GM12878 (cell line): Measurements from ENCODE around the gene NPR3.

ENCODE experiments used
- CTCF ChIP-seq, 3 experiments: IDR thresholded peaks in 2 of 3; conservative IDR thresholded peaks in 1 of 3; 2 replicates each; pipeline ENCODE4 v1.5.1; 2011; ENCODE audit warnings: low read depth in 3 of 3, low read length in 3 of 3, mild to moderate bottlenecking in 3 of 3, control low read depth in 2 of 3, moderate library complexity in 2 of 3, inconsistent platforms in 1 of 3, mixed read lengths in 1 of 3; ENCODE audit not compliant: control insufficient read depth in 2 of 3, insufficient read depth in 1 of 3; ENCODE audit errors: extremely low read depth in 1 of 3
- EP300 ChIP-seq, 2 experiments: fragments of 150-350 bp in 1 of 2; IDR thresholded peaks; 2 replicates each; pipeline ENCODE4 v1.6.1; 2011 to 2012; ENCODE audit warnings: low read depth in 2 of 2, low read length in 2 of 2, borderline replicate concordance in 1 of 2, improper control_type of control experiment in 1 of 2, inconsistent platforms in 1 of 2; ENCODE audit not compliant: control insufficient read depth in 1 of 2
- ETV6 ChIP-seq, 2 experiments: fragments of 450-650 bp in 1 of 2; IDR thresholded peaks in 1 of 2; conservative IDR thresholded peaks in 1 of 2; 2 replicates each; pipeline ENCODE4 v1.6.1; 2014; ENCODE audit warnings: antibody characterized with exemption in 1 of 2, borderline replicate concordance in 1 of 2, low read depth in 1 of 2, mild to moderate bottlenecking in 1 of 2, moderate library complexity in 1 of 2
- EZH2 ChIP-seq: IDR thresholded peaks from 2 replicates; pipeline ENCODE4 v1.6.1; 2012; ENCODE audit warnings: low read depth, mild to moderate bottlenecking, control low read depth, inconsistent platforms, low read length, borderline replicate concordance; ENCODE audit not compliant: control insufficient read depth
- HCFC1 ChIP-seq: fragments of 150-350 bp; IDR thresholded peaks from 2 replicates; pipeline ENCODE4 v1.6.1; 2014; ENCODE audit warnings: low read length

GRCh38 chr5:32791536-32792243, 80.6 kb downstream of the NPR3 start:
- TF ChIP-seq CTCF (IDR thresholded peaks at IDR 0.05 in 2 of 3, conservative IDR thresholded peaks at IDR 0.05 in 1 of 3; ENCODE audit: control insufficient read depth in 2 of 3, extremely low read depth in 1 of 3, insufficient read depth in 1 of 3, low read depth in 3 of 3, low read length in 3 of 3) (no peak), EZH2 (no peak), HCFC1 (no peak), ETV6 (conservative IDR thresholded peaks at IDR 0.05 in 1 of 2, IDR thresholded peaks at IDR 0.05 in 1 of 2; ENCODE audit: borderline replicate concordance in 1 of 2, low read depth in 1 of 2) (no peak), EP300 (IDR thresholded peaks at IDR 0.05; ENCODE audit: borderline replicate concordance in 1 of 2, control insufficient read depth in 1 of 2, low read depth in 2 of 2, low read length in 2 of 2) (no peak)
